Measurements from ENCODE around the gene VPREB3.

VPREB3 gene

DNA sequence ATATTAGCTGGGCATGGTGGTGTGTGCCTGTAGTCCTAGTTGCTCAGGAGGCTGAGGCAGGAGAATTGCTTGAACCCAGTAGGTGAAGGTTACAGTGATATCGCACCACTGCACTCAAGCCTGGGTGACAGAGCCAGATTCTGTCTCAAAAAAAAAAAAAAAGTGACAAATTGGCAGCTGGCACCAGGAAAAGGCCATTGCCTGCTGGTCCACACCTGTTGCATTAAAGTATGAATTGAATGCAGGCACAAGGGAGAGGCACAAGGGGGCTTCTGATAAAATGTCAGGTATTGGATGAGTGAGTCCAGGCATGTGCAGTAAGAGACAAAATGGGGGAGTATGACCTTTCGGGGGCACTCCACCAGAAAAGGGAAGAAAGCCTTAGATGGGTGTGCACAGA lies 31.5 kb downstream of the VPREB3 start:
- no peak for DNase-seq

GRCh38 chr22:23722160-23722559 lies 32.1 kb downstream of the VPREB3 start:
- no peak for DNase-seq

- DNase-seq = no peak
Measured at GRCh38 chr22:23720855-23721254, 33.4 kb downstream of the VPREB3 start.

- no peak for DNase-seq
Measured at GRCh38 chr22:23718371-23719165, 35.7 kb downstream of the VPREB3 start.

DNA sequence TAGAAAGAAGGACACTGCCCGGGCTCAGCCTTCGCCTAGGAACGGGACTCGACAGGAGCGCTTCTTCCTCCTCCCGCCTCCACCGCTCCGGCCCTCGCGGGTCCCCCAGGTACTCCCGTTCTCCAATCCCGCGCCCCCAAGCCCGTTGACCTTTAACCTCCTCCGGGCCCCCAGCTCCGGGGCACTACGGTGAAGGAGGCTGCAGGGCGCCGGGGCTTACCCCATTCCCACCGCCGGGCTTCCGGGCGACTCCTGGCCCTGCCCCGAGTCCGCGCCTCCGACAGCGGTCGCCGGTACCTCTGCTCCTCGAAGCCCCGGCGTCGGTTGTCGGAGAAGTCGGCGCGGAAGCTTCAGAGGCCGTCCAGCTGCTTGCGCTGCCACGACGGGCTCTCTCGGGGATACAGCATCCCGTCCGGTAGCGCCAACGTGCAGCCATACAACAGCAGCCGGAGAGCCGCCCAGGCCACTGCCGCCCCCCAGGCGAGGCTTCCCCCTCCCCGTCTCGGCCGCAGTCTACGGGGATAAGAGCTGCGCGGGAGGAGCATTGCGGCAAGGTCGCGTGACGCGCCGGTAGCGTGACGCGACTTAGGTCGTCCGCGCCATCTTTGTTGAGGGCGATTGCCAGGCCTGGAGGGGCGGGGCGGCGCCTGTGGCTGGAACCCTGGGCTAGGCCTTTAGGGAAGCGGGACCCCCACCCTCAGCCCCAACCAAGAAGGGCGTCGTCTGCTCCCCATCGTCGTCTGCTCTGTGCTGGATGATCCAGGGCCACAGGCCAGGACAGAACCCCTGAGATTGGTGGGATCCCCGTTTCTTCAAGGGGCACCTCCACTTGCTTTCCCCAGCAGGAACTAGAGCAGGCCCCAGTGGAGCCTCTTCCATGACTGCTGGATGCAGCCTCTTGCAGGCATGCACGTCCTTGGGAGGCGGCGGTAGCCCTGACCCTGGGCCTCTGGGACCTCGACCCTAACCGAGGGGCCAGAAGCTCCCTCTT lies 37.1 kb downstream of the VPREB3 start:
- DNase-seq = peak; percentile 85 to 87

GRCh38 chr22:23715806-23716375 lies 38.3 kb downstream of the VPREB3 start:
- no peak for DNase-seq

- no peak for DNase-seq
Measured at GRCh38 chr22:23714596-23715578, 39.3 kb downstream of the VPREB3 start.

GRCh38 chr22:23713696-23714595 lies 40.3 kb downstream of the VPREB3 start:
- DNase-seq = no peak

GRCh38 chr22:23712256-23712655 lies 42.0 kb downstream of the VPREB3 start:
- no peak for DNase-seq

GRCh38 chr22:23709107-23709506 lies 45.1 kb downstream of the VPREB3 start:
- DNase-seq = no peak

GRCh38 chr22:23708270-23708669 lies 46.0 kb downstream of the VPREB3 start:
- DNase-seq = no peak

DNA sequence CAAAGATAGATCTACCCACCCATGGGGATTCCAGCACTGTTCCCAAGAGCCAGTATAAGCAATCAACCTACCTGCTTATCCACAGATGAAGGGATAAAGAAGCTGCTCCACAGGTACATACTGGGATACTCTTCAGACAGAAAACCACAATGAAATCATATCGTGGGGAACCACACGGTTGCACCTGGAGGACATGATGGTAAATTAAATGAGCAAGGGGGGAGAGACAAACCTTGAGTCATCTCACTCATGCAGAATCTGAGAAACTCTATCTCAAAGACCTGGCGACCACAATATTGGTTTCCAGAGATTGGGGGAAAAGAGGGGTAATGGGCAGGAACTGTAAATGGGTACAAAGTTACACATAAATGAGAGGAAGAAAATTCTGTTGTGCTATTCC lies 48.9 kb downstream of the VPREB3 start:
- DNase-seq = no peak

DNA sequence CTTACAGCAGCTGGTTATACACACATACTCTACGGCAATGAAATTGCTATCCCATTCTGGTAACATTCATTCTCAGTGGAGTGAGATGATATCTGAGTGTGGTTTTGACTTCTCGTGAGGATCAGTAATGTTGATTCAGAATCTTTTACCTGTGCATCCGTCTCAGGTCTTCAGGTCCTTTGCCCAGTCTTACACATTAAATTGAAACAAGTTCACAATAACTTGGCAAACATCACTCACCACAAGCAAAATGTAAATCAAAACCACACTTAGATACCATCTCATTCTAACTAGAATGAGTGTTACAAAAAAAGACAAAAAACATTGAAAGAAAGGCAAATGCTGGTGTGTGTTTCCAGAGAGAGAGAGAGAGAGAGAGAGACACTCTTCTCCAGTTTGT lies 49.4 kb downstream of the VPREB3 start:
- DNase-seq = no peak

DNA sequence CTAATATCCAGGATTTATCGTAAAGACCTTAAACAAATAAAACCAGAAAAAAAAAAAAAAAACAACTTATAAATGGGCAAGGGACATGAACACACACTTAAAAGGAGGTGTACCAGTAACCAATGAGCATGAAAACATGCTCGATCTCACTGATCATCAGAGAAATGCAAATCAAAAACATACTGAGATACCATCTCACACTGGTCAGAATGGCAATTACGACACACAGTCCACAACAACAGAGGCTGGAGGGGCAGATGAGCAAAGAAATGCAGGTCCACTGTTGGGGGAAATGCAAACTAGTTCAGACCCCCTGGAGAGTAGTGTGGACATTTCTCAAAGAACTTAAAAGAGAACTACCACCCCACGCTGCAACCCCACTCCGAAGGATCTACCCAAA lies 50.2 kb downstream of the VPREB3 start:
- no peak for DNase-seq
